Natural killer cell (primary cell): ENCODE measurements around the gene PRXL2A. TPM values are rescaled to one million over a fixed set of nuclear protein-coding genes. Genes with fewer than 3 reads are reported as not detected.

ENCODE experiments used
- ATAC-seq, 3 donors: fragments of 150-1000 bp in 2 of 3; fragments of 200-7000 bp in 1 of 3; cut with Tn5 transposase; 1 replicate in 1 of 3; 2 replicates in 2 of 3; pipeline ENCODE4 v1.10.0; 2021; ENCODE audit warnings: mild to moderate bottlenecking in 2 of 3, moderate library complexity in 2 of 3
- DNase-seq, 2 donors: peaks; one replicate each; pipeline versions ENCODE4 v3.0.0 to v3.0.0-alpha.2; 2013 to 2021; ENCODE audit warnings: mixed read lengths in 1 of 2
- H3K27ac ChIP-seq: one replicate; pipeline ENCODE4 v1.5.1; 2013; ENCODE audit warnings: mild to moderate bottlenecking, low read length
- H3K27me3 ChIP-seq: one replicate; pipeline ENCODE4 v1.6.1; 2013; ENCODE audit warnings: low read length; ENCODE audit not compliant: control insufficient read depth, insufficient read depth
- H3K36me3 ChIP-seq: one replicate; pipeline ENCODE4 v1.6.1; 2013; ENCODE audit warnings: low read length; ENCODE audit not compliant: control insufficient read depth, insufficient read depth
- H3K4me1 ChIP-seq: one replicate; pipeline ENCODE4 v1.6.1; 2013; ENCODE audit warnings: low read length; ENCODE audit not compliant: control insufficient read depth, insufficient read depth
- H3K4me3 ChIP-seq: one replicate; pipeline ENCODE4 v1.5.1; 2013; ENCODE audit warnings: low read length
- H3K9me3 ChIP-seq: one replicate; pipeline ENCODE4 v1.6.1; 2013; ENCODE audit warnings: low read length; ENCODE audit not compliant: control insufficient read depth, insufficient read depth
- H3K27ac Mint-ChIP-seq, 2 donors: one replicate each; pipeline ENCODE4 v1.8.0; 2022; ENCODE audit warnings: mild to moderate bottlenecking in 2 of 2, mixed read lengths in 2 of 2, moderate library complexity in 1 of 2
- H3K27me3 Mint-ChIP-seq, 2 donors: one replicate each; pipeline ENCODE4 v1.8.0; 2022; ENCODE audit warnings: low read depth in 2 of 2, mixed read lengths in 2 of 2
- H3K36me3 Mint-ChIP-seq: one replicate; pipeline ENCODE4 v1.8.0; 2022; ENCODE audit warnings: mixed read lengths
- H3K4me1 Mint-ChIP-seq, 2 donors: one replicate each; pipeline ENCODE4 v1.8.0; 2022; ENCODE audit warnings: mixed read lengths in 2 of 2
- H3K4me3 Mint-ChIP-seq: one replicate; pipeline ENCODE4 v1.8.0; 2022; ENCODE audit warnings: mild to moderate bottlenecking, moderate library complexity, mixed read lengths
- H3K9me3 Mint-ChIP-seq, 2 donors: one replicate each; pipeline ENCODE4 v1.8.0; 2022; ENCODE audit warnings: mixed read lengths in 2 of 2
- CTCF ChIP-seq: fragments of 200-600 bp; IDR thresholded peaks from one replicate; pipeline ENCODE4 v1.8.0; 2022; ENCODE audit warnings: antibody characterized with exemption
- WGBS: methylation state at CpG from one replicate; pipeline ENCODE4 v1.1.7; 2013; ENCODE audit warnings: missing lambda C conversion rate; ENCODE audit not compliant: insufficient coverage; 5-methylcytosine and 5-hydroxymethylcytosine counted together
- intact Hi-C: fragments of 100-400 bp; cut with micrococcal nuclease; formaldehyde crosslinking; loops from one replicate; pipeline ENCODE4 v1.14.2; 2022
- total RNA-seq, 4 donors: library from RNA; stranded (reverse); fragments of 120-200 nt in 1 of 4; gene quantifications; one replicate each; pipeline versions ENCODE4 v1.2.3 to v1.2.4, GENCODE V29; 2013 to 2022

The PRXL2A gene
- total RNA-seq, 3 donors from 2014 or later (not counting 1 experiment from before 2014, with no cell fraction given) = 1.3 to 1.8 (median 1.4) TPM

GRCh38 chr10:80472234-80473095 lies 64.1 kb downstream of the PRXL2A start:
- peak overlapping the region; percentile 29 for H3K4me3 Mint-ChIP-seq
- H3K4me1 Mint-ChIP-seq = peaks cover 89 to 91% of the 10 kb centered on the region in 2 donors
- Histone ChIP-seq H3K4me3 (no peak overlapping the region), H3K36me3 (peaks cover 30% of the 10 kb centered on the region), H3K4me1 (peaks cover 92% of the 10 kb centered on the region), H3K27ac (peak overlapping the region; percentile 54), H3K27me3 (no peaks in the 10 kb centered on the region), H3K9me3 (no peaks in the 10 kb centered on the region)
- ATAC-seq (peak in 2 of 3 donors; percentile 11 to 61), DNase-seq (peak in 1 of 2 donors; percentile 76)
- TF ChIP-seq CTCF = no peak
- 72% methylated on average over 9 of the region's 9 CpGs for WGBS
- H3K27me3 Mint-ChIP-seq = no peaks in the 10 kb centered on the region
- H3K36me3 Mint-ChIP-seq = no peaks in the 10 kb centered on the region
- intact Hi-C loops = loop anchor here (2.0 kb wide), 1 partner anchor 14 kb away; no protein-coding TSS in a partner anchor
- peak overlapping the region; percentile 91 to 92 for H3K27ac Mint-ChIP-seq
- H3K9me3 Mint-ChIP-seq = no peaks in the 10 kb centered on the region

DNA sequence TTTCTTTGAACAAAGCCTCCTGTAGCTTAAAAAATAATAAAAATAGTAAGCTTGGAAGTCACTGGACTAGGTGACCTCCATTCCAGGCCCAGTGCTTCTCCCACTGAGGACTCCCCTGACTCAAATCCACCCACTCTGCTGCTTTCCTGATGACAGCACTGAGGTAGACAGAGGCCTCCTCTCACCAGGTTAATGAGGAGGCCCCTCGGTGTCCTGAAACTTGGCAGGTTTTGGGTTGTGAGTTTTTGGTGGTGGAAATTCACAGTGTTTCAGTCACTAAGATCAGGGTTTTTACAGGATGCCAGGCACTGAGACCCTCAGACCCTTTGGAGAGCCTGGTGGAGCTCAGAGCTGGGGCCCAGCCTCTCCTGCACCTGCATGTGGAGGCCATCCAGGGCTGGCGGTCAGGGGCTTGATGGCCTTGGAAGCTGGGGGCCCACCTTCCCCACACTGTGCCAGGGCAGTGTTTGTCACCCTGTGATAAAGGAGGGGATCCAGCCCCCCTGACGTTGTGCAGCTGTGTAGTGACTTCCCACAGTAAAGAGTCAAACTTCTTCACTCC lies 64.8 kb downstream of the PRXL2A start:
- Histone ChIP-seq H3K4me1 (peaks cover 85% of the 10 kb centered on the region), H3K36me3 (peaks cover 30% of the 10 kb centered on the region), H3K27me3 (no peaks in the 10 kb centered on the region), H3K4me3 (no peak overlapping the region), H3K9me3 (no peaks in the 10 kb centered on the region), H3K27ac (peak overlapping the region; percentile 50)
- ATAC-seq = no peak
- intact Hi-C loops = loop anchor here (2.0 kb wide), 1 partner anchor 14 kb away; no protein-coding TSS in a partner anchor
- peaks cover 7% of the 10 kb centered on the region for H3K36me3 Mint-ChIP-seq
- H3K27ac Mint-ChIP-seq = peak overlapping the region; percentile 91 to 92
- no peak for TF ChIP-seq CTCF
- H3K9me3 Mint-ChIP-seq = peaks cover 0 to 4% of the 10 kb centered on the region in 2 donors
- DNase-seq = no peak
- no peaks in the 10 kb centered on the region for H3K27me3 Mint-ChIP-seq
- H3K4me3 Mint-ChIP-seq = peak overlapping the region; percentile 29
- WGBS = 80% methylated on average over 2 of the region's 3 CpGs
- peaks cover 89 to 91% of the 10 kb centered on the region in 2 donors for H3K4me1 Mint-ChIP-seq

DNA sequence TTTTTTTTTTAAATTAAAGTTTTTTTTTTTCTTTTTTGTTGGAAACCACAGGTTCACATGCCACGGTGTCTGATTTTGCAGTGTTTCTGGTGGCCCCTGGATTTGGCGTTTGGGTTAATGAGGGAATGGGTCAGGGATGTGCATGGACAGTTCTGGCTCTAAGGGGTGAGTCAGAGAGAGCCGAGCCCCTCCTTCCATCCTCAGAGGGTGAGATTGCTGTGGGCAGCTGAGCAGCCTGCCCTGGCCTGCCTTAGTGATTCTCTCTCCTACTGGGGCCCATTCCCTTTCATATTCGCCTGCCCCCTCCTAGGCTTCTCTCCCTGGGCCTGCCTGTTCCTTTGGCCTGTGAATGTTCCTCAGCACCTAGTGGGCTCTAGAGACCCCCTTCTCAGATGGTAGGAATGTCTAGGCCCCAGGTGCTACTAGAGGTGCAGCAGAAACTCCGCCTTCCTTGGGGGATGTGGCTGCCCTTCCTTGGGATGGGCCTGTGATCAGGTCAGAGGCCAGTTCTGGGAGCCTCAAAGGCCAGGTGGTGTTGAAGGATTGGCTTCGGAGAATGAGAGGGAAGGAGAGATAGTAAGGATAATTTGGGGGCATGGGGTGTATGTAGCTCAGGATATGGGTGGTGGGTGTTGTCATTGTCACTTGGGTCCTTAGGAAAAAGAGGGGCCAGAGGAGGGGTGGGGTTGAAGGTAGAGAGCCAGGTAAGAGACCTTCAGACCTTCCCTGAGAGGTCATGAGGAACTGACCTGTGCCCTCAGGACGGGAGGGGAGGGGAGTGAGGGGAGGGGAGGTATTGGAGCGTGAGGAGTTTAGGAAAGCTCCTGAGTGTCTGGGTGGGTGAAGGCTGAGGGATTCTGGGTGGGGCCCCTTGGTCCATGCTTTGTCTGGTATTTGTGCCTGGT lies 65.6 kb downstream of the PRXL2A start:
- ATAC-seq = peak in 2 of 3 donors; percentile 21 to 40
- TF ChIP-seq CTCF = no peak
- peaks cover 9% of the 10 kb centered on the region for H3K36me3 Mint-ChIP-seq
- Histone ChIP-seq H3K27ac (peak overlapping the region; percentile 50), H3K4me3 (no peak overlapping the region), H3K36me3 (peaks cover 30% of the 10 kb centered on the region), H3K4me1 (peaks cover 77% of the 10 kb centered on the region), H3K27me3 (no peaks in the 10 kb centered on the region), H3K9me3 (no peaks in the 10 kb centered on the region)
- H3K27me3 Mint-ChIP-seq = no peaks in the 10 kb centered on the region
- peaks cover 0 to 4% of the 10 kb centered on the region in 2 donors for H3K9me3 Mint-ChIP-seq
- peaks cover 87 to 88% of the 10 kb centered on the region in 2 donors for H3K4me1 Mint-ChIP-seq
- 66% methylated on average over 8 of the region's 8 CpGs for WGBS
- intact Hi-C loops = loop anchor here (2.0 kb wide), 1 partner anchor 13 kb away; no protein-coding TSS in a partner anchor
- DNase-seq = no peak
- peak overlapping the region; percentile 91 to 92 for H3K27ac Mint-ChIP-seq
- peak overlapping the region; percentile 40 for H3K4me3 Mint-ChIP-seq
